ENCODE data around the gene CROCC2.

GRCh38 chr2:241039416-241039815 is 133.3 kb downstream of the CROCC2 start:
- TF ChIP-seq, protein P1, sequence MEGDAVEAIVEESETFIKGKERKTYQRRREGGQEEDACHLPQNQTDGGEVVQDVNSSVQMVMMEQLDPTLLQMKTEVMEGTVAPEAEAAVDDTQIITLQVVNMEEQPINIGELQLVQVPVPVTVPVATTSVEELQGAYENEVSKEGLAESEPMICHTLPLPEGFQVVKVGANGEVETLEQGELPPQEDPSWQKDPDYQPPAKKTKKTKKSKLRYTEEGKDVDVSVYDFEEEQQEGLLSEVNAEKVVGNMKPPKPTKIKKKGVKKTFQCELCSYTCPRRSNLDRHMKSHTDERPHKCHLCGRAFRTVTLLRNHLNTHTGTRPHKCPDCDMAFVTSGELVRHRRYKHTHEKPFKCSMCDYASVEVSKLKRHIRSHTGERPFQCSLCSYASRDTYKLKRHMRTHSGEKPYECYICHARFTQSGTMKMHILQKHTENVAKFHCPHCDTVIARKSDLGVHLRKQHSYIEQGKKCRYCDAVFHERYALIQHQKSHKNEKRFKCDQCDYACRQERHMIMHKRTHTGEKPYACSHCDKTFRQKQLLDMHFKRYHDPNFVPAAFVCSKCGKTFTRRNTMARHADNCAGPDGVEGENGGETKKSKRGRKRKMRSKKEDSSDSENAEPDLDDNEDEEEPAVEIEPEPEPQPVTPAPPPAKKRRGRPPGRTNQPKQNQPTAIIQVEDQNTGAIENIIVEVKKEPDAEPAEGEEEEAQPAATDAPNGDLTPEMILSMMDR (IDR thresholded peaks at IDR 0.05): no peak
- no peak for TF ChIP-seq EP300 (IDR thresholded peaks at IDR 0.05; ENCODE audit: low read depth)
- TF ChIP-seq POLR2AphosphoS5 (IDR thresholded peaks at IDR 0.05): no peak
- no peak for TF ChIP-seq POLR2A (IDR thresholded peaks at IDR 0.05)
